Central memory CD8-positive, alpha-beta T cell (primary cell): Measurements from ENCODE around the gene MYOZ3.

ENCODE experiments used
- ATAC-seq: fragments of 150-1000 bp; cut with Tn5 transposase; replicated peaks from 2 replicates; pipeline ENCODE4 v1.10.0; 2022; ENCODE audit warnings: mild to moderate bottlenecking, moderate FRiP score, moderate number of reproducible peaks; ENCODE audit not compliant: poor library complexity, severe bottlenecking; ENCODE audit errors: extremely low read depth
- DNase-seq, 2 donors: peaks; one replicate each; pipeline ENCODE4 v3.0.0; 2021; ENCODE audit warnings: low spot score in 2 of 2
- H3K27ac Mint-ChIP-seq: one replicate; pipeline ENCODE4 v1.8.0; 2022; ENCODE audit warnings: low read depth, mild to moderate bottlenecking, moderate library complexity, mixed read lengths
- H3K27me3 Mint-ChIP-seq: one replicate; pipeline ENCODE4 v1.8.0; 2022; ENCODE audit warnings: mixed read lengths
- H3K36me3 Mint-ChIP-seq: one replicate; pipeline ENCODE4 v1.8.0; 2022; ENCODE audit warnings: mild to moderate bottlenecking, moderate library complexity, mixed read lengths; ENCODE audit not compliant: insufficient read depth
- H3K4me1 Mint-ChIP-seq: one replicate; pipeline ENCODE4 v1.8.0; 2022; ENCODE audit warnings: mixed read lengths
- H3K4me3 Mint-ChIP-seq: one replicate; pipeline ENCODE4 v1.8.0; 2022; ENCODE audit warnings: mild to moderate bottlenecking, moderate library complexity, mixed read lengths
- H3K9me3 Mint-ChIP-seq: one replicate; pipeline ENCODE4 v1.8.0; 2022; ENCODE audit warnings: mixed read lengths

Gene MYOZ3

GRCh38 chr5:150641824-150642566, 19.1 kb upstream of the MYOZ3 start:
- Mint-ChIP-seq H3K9me3 (no peaks in the 10 kb centered on the region), H3K4me1 (no peaks in the 10 kb centered on the region), H3K36me3 (peaks cover 1% of the 10 kb centered on the region), H3K27ac (no peak overlapping the region), H3K4me3 (no peak overlapping the region), H3K27me3 (peaks cover 19% of the 10 kb centered on the region)
- DNase-seq (no peak), ATAC-seq (no peak)

- Mint-ChIP-seq H3K4me3 (no peak overlapping the region), H3K4me1 (no peaks in the 10 kb centered on the region), H3K36me3 (peaks cover 1% of the 10 kb centered on the region), H3K27me3 (peaks cover 21% of the 10 kb centered on the region), H3K9me3 (no peaks in the 10 kb centered on the region), H3K27ac (no peak overlapping the region)
- no peak for ATAC-seq
- DNase-seq = no peak
Observed at GRCh38 chr5:150642567-150642927, 18.5 kb upstream of the MYOZ3 start.

DNA sequence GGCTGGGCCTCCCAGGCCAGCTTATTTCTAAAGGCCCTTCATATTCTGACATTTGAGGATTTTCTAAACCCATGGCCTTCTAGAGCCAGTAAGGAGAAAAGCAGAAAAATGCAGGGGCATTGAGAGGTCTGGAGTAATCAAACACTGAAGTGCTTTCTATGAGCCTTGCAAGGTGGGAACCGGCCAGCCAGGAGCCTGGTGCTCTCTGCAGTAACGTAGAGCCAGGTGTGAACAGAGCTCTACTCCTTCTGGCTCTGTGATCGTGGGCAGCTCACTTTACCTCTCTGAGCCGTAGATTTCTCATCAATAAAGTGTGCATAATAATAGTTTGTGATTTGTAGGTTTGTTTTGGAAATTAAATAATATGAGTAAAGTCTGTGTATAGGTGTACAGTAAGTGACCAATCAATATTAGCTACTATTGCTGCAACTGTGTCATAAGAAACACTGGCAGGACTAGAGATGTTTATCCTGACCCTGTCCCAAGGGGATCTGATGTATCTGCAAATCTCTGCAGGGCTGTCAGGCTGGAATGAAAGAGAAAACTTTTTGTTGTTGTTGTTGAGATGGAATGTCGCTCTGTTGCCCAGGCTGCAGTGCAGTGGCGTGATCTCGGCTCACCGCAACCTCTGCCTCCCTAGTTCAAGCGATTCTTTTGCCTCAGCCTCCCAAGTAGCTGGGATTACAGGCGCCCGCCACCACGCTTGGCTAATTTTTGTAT, 17.9 kb upstream of the MYOZ3 start:
- Mint-ChIP-seq H3K4me1 (no peaks in the 10 kb centered on the region), H3K27ac (no peak overlapping the region), H3K4me3 (no peak overlapping the region), H3K36me3 (peaks cover 1% of the 10 kb centered on the region), H3K9me3 (no peaks in the 10 kb centered on the region), H3K27me3 (peaks cover 24% of the 10 kb centered on the region)
- DNase-seq (no peak), ATAC-seq (no peak)

GRCh38 chr5:150644058-150644457, 17.0 kb upstream of the MYOZ3 start:
- peaks cover 24% of the 10 kb centered on the region for H3K27me3 Mint-ChIP-seq
- H3K36me3 Mint-ChIP-seq = peaks cover 1% of the 10 kb centered on the region
- ATAC-seq (no peak), DNase-seq (no peak)
- H3K27ac Mint-ChIP-seq = no peak overlapping the region
- no peaks in the 10 kb centered on the region for H3K4me1 Mint-ChIP-seq
- no peaks in the 10 kb centered on the region for H3K9me3 Mint-ChIP-seq
- H3K4me3 Mint-ChIP-seq = no peak overlapping the region

DNA sequence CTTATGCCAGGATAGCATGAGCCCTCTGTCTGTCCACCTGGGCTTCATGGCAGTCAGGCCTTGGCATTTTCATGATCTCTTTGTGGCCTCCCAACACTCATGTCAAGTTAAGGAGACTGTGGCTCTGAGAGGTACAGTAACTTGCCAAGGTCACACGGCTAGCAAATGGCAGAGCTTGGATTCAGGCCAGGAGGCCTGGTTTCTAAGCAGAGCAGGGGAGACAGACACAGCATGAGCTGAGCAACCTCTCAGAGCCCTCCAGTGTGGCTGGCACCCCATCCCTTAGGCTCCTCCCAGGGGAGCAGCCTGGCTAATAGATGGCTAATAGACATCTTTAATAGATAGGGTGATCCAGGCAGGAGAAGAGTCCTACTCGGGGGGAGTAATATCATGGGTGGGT, 16.5 kb upstream of the MYOZ3 start:
- Mint-ChIP-seq H3K27ac (no peak overlapping the region), H3K4me3 (no peak overlapping the region), H3K4me1 (no peaks in the 10 kb centered on the region), H3K9me3 (no peaks in the 10 kb centered on the region), H3K27me3 (peaks cover 24% of the 10 kb centered on the region), H3K36me3 (peaks cover 1% of the 10 kb centered on the region)
- no peak for DNase-seq
- ATAC-seq = no peak

GRCh38 chr5:150645070-150645700, 15.9 kb upstream of the MYOZ3 start:
- H3K4me1 Mint-ChIP-seq = no peaks in the 10 kb centered on the region
- DNase-seq (no peak), ATAC-seq (no peak)
- H3K27me3 Mint-ChIP-seq = peaks cover 24% of the 10 kb centered on the region
- no peaks in the 10 kb centered on the region for H3K9me3 Mint-ChIP-seq
- H3K27ac Mint-ChIP-seq = no peak overlapping the region
- peaks cover 1% of the 10 kb centered on the region for H3K36me3 Mint-ChIP-seq
- no peak overlapping the region for H3K4me3 Mint-ChIP-seq

GRCh38 chr5:150647275-150648251, 13.5 kb upstream of the MYOZ3 start:
- no peak for DNase-seq
- H3K4me1 Mint-ChIP-seq = no peaks in the 10 kb centered on the region
- peaks cover 24% of the 10 kb centered on the region for H3K27me3 Mint-ChIP-seq
- no peak overlapping the region for H3K4me3 Mint-ChIP-seq
- no peak overlapping the region for H3K27ac Mint-ChIP-seq
- ATAC-seq = no peak
- no peaks in the 10 kb centered on the region for H3K9me3 Mint-ChIP-seq
- no peaks in the 10 kb centered on the region for H3K36me3 Mint-ChIP-seq

GRCh38 chr5:150648294-150649107, 12.6 kb upstream of the MYOZ3 start:
- Mint-ChIP-seq H3K27ac (no peak overlapping the region), H3K9me3 (no peaks in the 10 kb centered on the region), H3K4me1 (no peaks in the 10 kb centered on the region), H3K27me3 (peaks cover 24% of the 10 kb centered on the region), H3K36me3 (no peaks in the 10 kb centered on the region), H3K4me3 (no peak overlapping the region)
- DNase-seq (no peak), ATAC-seq (no peak)

DNA sequence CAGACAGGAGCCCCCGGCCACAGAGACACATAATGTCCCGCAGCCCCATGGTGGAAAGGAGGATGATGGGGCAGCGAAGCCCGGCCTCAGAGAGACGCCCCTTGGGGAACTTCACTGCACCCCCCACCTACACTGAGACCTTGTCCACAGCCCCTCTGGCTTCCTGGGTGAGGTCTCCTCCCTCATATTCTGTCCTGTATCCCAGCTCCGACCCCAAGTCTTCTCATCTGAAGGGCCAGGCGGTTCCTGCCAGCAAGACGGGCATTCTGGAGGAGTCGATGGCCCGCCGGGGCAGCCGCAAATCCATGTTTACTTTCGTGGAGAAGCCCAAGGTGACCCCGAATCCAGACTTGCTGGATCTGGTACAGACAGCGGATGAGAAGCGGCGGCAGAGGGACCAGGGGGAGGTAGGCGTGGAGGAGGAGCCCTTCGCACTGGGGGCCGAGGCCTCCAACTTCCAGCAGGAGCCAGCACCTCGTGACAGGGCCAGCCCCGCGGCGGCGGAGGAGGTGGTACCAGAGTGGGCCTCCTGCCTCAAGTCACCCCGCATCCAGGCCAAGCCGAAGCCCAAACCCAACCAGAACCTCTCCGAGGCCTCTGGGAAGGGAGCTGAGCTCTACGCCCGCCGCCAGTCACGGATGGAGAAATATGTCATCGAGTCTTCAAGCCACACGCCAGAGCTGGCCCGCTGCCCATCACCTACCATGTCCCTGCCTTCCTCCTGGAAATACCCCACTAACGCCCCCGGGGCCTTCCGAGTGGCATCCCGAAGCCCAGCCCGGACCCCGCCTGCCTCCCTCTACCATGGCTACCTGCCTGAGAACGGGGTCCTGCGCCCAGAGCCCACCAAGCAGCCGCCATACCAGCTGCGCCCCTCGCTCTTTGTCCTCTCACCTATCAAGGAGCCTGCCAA, 11.7 kb upstream of the MYOZ3 start:
- no peak overlapping the region for H3K4me3 Mint-ChIP-seq
- no peaks in the 10 kb centered on the region for H3K4me1 Mint-ChIP-seq
- DNase-seq (no peak), ATAC-seq (no peak)
- no peak overlapping the region for H3K27ac Mint-ChIP-seq
- peaks cover 20% of the 10 kb centered on the region for H3K27me3 Mint-ChIP-seq
- H3K9me3 Mint-ChIP-seq = no peaks in the 10 kb centered on the region
- no peaks in the 10 kb centered on the region for H3K36me3 Mint-ChIP-seq

- no peak overlapping the region for H3K4me3 Mint-ChIP-seq
- no peak for ATAC-seq
- H3K4me1 Mint-ChIP-seq = no peaks in the 10 kb centered on the region
- H3K27ac Mint-ChIP-seq = no peak overlapping the region
- H3K27me3 Mint-ChIP-seq = peaks cover 12% of the 10 kb centered on the region
- DNase-seq = no peak
- no peaks in the 10 kb centered on the region for H3K36me3 Mint-ChIP-seq
- H3K9me3 Mint-ChIP-seq = no peaks in the 10 kb centered on the region
Observed at GRCh38 chr5:150650021-150651006, 10.7 kb upstream of the MYOZ3 start.
